Measurements from ENCODE around the gene ATP5MG.
"Not testable (repeated sequence)": the region's sequence is repeated elsewhere in the genome, so short reads cannot be mapped to it uniquely, and the experiment has no call there.

ATP5MG gene

GRCh38 chr11:118412921-118413320 is 11.5 kb downstream of the ATP5MG start:
- Histone ChIP-seq H3K27me3 (ENCODE audit: control insufficient read depth, insufficient read depth, low read length) (no peaks in the 10 kb centered on the region), H3K4me3 (ENCODE audit: low read length) (no peak overlapping the region), H3K9me3 (ENCODE audit: control insufficient read depth, low read length) (no peaks in the 10 kb centered on the region), H3K9ac (ENCODE audit: low read length) (no peak overlapping the region), H3K4me1 (ENCODE audit: control insufficient read depth, insufficient read depth, low read length) (no peaks in the 10 kb centered on the region), H3K36me3 (ENCODE audit: control insufficient read depth, insufficient read depth, low read length) (no peaks in the 10 kb centered on the region)

GRCh38 chr11:118415062-118415738 is 13.8 kb downstream of the ATP5MG start:
- Histone ChIP-seq H3K27me3 (ENCODE audit: control insufficient read depth, insufficient read depth, low read length) (no peaks in the 10 kb centered on the region), H3K9me3 (ENCODE audit: control insufficient read depth, low read length) (no peaks in the 10 kb centered on the region), H3K4me1 (ENCODE audit: control insufficient read depth, insufficient read depth, low read length) (no peaks in the 10 kb centered on the region), H3K9ac (ENCODE audit: low read length) (no peak overlapping the region), H3K36me3 (ENCODE audit: control insufficient read depth, insufficient read depth, low read length) (no peaks in the 10 kb centered on the region), H3K4me3 (ENCODE audit: low read length) (no peak overlapping the region)

GRCh38 chr11:118415739-118416068 is 14.3 kb downstream of the ATP5MG start:
- Histone ChIP-seq H3K9ac (ENCODE audit: low read length) (no peak overlapping the region), H3K27me3 (ENCODE audit: control insufficient read depth, insufficient read depth, low read length) (no peaks in the 10 kb centered on the region), H3K4me3 (ENCODE audit: low read length) (no peak overlapping the region), H3K9me3 (ENCODE audit: control insufficient read depth, low read length) (no peaks in the 10 kb centered on the region), H3K36me3 (ENCODE audit: control insufficient read depth, insufficient read depth, low read length) (no peaks in the 10 kb centered on the region), H3K4me1 (ENCODE audit: control insufficient read depth, insufficient read depth, low read length) (no peaks in the 10 kb centered on the region)

GRCh38 chr11:118416900-118417299 is 15.5 kb downstream of the ATP5MG start:
- not testable (repeated sequence) for H3K36me3 ChIP-seq (ENCODE audit: control insufficient read depth, insufficient read depth, low read length); H3K4me3 ChIP-seq (ENCODE audit: low read length); H3K9ac ChIP-seq (ENCODE audit: low read length); H3K4me1 ChIP-seq (ENCODE audit: control insufficient read depth, insufficient read depth, low read length); H3K9me3 ChIP-seq (ENCODE audit: control insufficient read depth, low read length); H3K27me3 ChIP-seq (ENCODE audit: control insufficient read depth, insufficient read depth, low read length)

GRCh38 chr11:118417801-118418200 is 16.4 kb downstream of the ATP5MG start:
- Histone ChIP-seq H3K4me1 (ENCODE audit: control insufficient read depth, insufficient read depth, low read length) (no peaks in the 10 kb centered on the region), H3K36me3 (ENCODE audit: control insufficient read depth, insufficient read depth, low read length) (no peaks in the 10 kb centered on the region), H3K27me3 (ENCODE audit: control insufficient read depth, insufficient read depth, low read length) (no peaks in the 10 kb centered on the region), H3K9me3 (ENCODE audit: control insufficient read depth, low read length) (no peaks in the 10 kb centered on the region), H3K9ac (ENCODE audit: low read length) (no peak overlapping the region), H3K4me3 (ENCODE audit: low read length) (no peak overlapping the region)

DNA sequence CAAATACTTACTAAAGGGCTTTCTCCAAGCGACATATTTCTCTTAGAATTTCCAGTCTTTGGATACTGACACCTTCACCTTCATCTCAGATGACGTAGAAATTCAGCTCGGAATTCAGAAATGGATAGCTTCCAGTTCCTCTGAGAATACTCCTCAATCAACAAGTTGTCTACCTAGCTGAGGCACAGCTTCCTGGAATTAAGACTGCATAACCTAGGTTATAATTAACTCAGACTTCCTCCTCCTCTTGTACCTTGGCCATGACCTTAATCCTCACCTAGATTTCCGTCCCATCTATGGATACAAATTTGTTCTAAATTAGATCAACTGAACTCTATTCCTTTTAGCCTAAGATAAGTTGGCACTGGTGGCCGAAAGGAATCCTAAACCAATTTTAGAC is 17.4 kb downstream of the ATP5MG start:
- no peak overlapping the region for H3K4me3 ChIP-seq (ENCODE audit: low read length)
- H3K9me3 ChIP-seq (ENCODE audit: control insufficient read depth, low read length) = no peaks in the 10 kb centered on the region
- H3K9ac ChIP-seq (ENCODE audit: low read length) = no peak overlapping the region
- no peaks in the 10 kb centered on the region for H3K4me1 ChIP-seq (ENCODE audit: control insufficient read depth, insufficient read depth, low read length)
- H3K27me3 ChIP-seq (ENCODE audit: control insufficient read depth, insufficient read depth, low read length) = no peaks in the 10 kb centered on the region
- no peaks in the 10 kb centered on the region for H3K36me3 ChIP-seq (ENCODE audit: control insufficient read depth, insufficient read depth, low read length)

DNA sequence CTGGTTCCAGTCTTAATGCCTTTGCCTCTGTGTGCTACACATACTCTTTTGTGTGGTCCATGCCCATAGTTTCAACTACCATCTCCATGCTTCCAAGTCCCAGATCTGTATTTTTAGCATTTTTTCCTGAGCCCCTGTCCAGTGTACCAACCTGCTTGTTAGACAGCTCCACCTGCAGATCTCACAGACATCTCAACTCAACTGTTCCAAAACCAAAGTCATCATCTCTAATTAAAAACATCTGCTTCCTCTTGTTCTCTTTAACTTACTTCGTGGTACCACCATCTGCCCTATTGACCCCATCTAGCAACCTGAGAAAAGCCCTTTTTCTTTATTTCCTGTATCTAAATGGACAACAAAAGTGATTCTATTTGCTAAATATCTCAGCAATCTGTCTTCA is 26.3 kb downstream of the ATP5MG start:
- H3K27me3 ChIP-seq (ENCODE audit: control insufficient read depth, insufficient read depth, low read length) = no peaks in the 10 kb centered on the region
- H3K9ac ChIP-seq (ENCODE audit: low read length) = no peak overlapping the region
- H3K9me3 ChIP-seq (ENCODE audit: control insufficient read depth, low read length) = no peaks in the 10 kb centered on the region
- H3K4me3 ChIP-seq (ENCODE audit: low read length) = no peak overlapping the region
- H3K36me3 ChIP-seq (ENCODE audit: control insufficient read depth, insufficient read depth, low read length) = no peaks in the 10 kb centered on the region
- H3K4me1 ChIP-seq (ENCODE audit: control insufficient read depth, insufficient read depth, low read length) = no peaks in the 10 kb centered on the region

GRCh38 chr11:118430956-118431355 is 29.6 kb downstream of the ATP5MG start:
- H3K9ac ChIP-seq (ENCODE audit: low read length) = no peak overlapping the region
- H3K9me3 ChIP-seq (ENCODE audit: control insufficient read depth, low read length) = no peaks in the 10 kb centered on the region
- peaks cover 9% of the 10 kb centered on the region for H3K4me1 ChIP-seq (ENCODE audit: control insufficient read depth, insufficient read depth, low read length)
- no peaks in the 10 kb centered on the region for H3K36me3 ChIP-seq (ENCODE audit: control insufficient read depth, insufficient read depth, low read length)
- H3K4me3 ChIP-seq (ENCODE audit: low read length) = no peak overlapping the region
- no peaks in the 10 kb centered on the region for H3K27me3 ChIP-seq (ENCODE audit: control insufficient read depth, insufficient read depth, low read length)

GRCh38 chr11:118434123-118434552 is 32.7 kb downstream of the ATP5MG start:
- no peaks in the 10 kb centered on the region for H3K27me3 ChIP-seq (ENCODE audit: control insufficient read depth, insufficient read depth, low read length)
- no peaks in the 10 kb centered on the region for H3K36me3 ChIP-seq (ENCODE audit: control insufficient read depth, insufficient read depth, low read length)
- peaks cover 27% of the 10 kb centered on the region for H3K4me1 ChIP-seq (ENCODE audit: control insufficient read depth, insufficient read depth, low read length)
- H3K9me3 ChIP-seq (ENCODE audit: control insufficient read depth, low read length) = no peaks in the 10 kb centered on the region
- peak overlapping the region; percentile 9 for H3K4me3 ChIP-seq (ENCODE audit: low read length)
- H3K9ac ChIP-seq (ENCODE audit: low read length) = no peak overlapping the region

- Histone ChIP-seq H3K9me3 (ENCODE audit: control insufficient read depth, low read length) (no peaks in the 10 kb centered on the region), H3K4me1 (ENCODE audit: control insufficient read depth, insufficient read depth, low read length) (peaks cover 27% of the 10 kb centered on the region), H3K4me3 (ENCODE audit: low read length) (peak overlapping the region; percentile 75), H3K36me3 (ENCODE audit: control insufficient read depth, insufficient read depth, low read length) (no peaks in the 10 kb centered on the region), H3K27me3 (ENCODE audit: control insufficient read depth, insufficient read depth, low read length) (no peaks in the 10 kb centered on the region), H3K9ac (ENCODE audit: low read length) (peak overlapping the region; percentile 61)
Measured at GRCh38 chr11:118434553-118435289, 33.3 kb downstream of the ATP5MG start.

DNA sequence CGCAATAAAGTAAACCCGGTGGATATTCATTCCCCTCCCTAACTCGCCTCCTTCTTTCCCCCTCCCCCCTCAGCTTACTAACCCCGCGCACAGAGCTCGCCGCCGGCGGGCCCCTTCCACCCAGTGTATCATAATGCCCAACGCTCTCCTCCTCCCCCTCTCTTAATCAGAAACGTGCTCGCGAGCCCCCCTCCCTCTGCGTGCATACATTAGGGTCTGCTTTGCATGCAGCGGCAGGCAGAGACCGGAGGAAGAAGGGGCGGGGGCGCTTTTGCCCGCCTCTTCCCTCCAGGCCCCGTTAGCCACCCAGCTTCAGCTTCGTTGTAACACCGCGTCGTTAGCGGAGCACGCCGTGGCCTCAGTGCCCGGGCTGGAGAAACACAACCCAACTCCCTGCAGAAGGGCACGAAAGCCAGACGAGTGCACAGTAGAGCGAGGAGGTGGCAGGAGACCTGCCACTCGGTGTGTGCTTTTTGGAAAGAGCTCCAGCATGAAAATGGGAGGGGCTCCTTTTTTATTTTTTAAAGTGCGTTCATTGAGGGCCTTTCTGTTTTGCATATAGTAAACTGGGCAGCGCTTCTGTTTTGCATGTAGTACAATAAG is 34.0 kb downstream of the ATP5MG start:
- H3K27me3 ChIP-seq (ENCODE audit: control insufficient read depth, insufficient read depth, low read length) = no peaks in the 10 kb centered on the region
- no peaks in the 10 kb centered on the region for H3K36me3 ChIP-seq (ENCODE audit: control insufficient read depth, insufficient read depth, low read length)
- H3K9ac ChIP-seq (ENCODE audit: low read length) = peak overlapping the region; percentile 61
- H3K4me3 ChIP-seq (ENCODE audit: low read length) = peak overlapping the region; percentile 75
- no peaks in the 10 kb centered on the region for H3K9me3 ChIP-seq (ENCODE audit: control insufficient read depth, low read length)
- peaks cover 29% of the 10 kb centered on the region for H3K4me1 ChIP-seq (ENCODE audit: control insufficient read depth, insufficient read depth, low read length)

GRCh38 chr11:118435893-118436624 is 34.7 kb downstream of the ATP5MG start, which contains the start of gene KMT2A:
Gene KMT2A (plus strand): TSS chr11:118436492. CDS start chr11:118436513, 21 bp downstream.
- no peaks in the 10 kb centered on the region for H3K36me3 ChIP-seq (ENCODE audit: control insufficient read depth, insufficient read depth, low read length)
- peaks cover 31% of the 10 kb centered on the region for H3K4me1 ChIP-seq (ENCODE audit: control insufficient read depth, insufficient read depth, low read length)
- peak within 1 kb of the TSS; percentile 84 for H3K9ac ChIP-seq (ENCODE audit: low read length)
- peak within 1 kb of the TSS; percentile 80 for H3K4me3 ChIP-seq (ENCODE audit: low read length)
- H3K9me3 ChIP-seq (ENCODE audit: control insufficient read depth, low read length) = no peaks in the 10 kb centered on the region
- H3K27me3 ChIP-seq (ENCODE audit: control insufficient read depth, insufficient read depth, low read length) = no peaks in the 10 kb centered on the region

Measured in mucosa of stomach (tissue), 1 donor.